Left lung (tissue), 10 donors: Measurements from ENCODE around the gene KRTAP5-3. TPM values are rescaled to one million over a fixed set of nuclear protein-coding genes. Genes with fewer than 3 reads are reported as not detected.

ENCODE experiments used
- ATAC-seq: fragments of 200-7000 bp; cut with Tn5 transposase; one replicate; pipeline ENCODE4 v1.9.1; 2020; ENCODE audit warnings: moderate library complexity
- DNase-seq, 4 donors: peaks; one replicate each; pipeline ENCODE4 v3.0.0-alpha.2; 2013 to 2020
- H3K27ac ChIP-seq, 2 donors: fragments of 200-600 bp; sonication (generic) in 1 of 2; one replicate each; pipeline versions ENCODE4 v1.5.0 to v1.8.0; 2020 to 2021
- H3K27me3 ChIP-seq, 2 donors: fragments of 200-600 bp; sonication (generic) in 1 of 2; one replicate each; pipeline versions ENCODE4 v1.5.0 to v1.8.0; 2020 to 2021
- H3K36me3 ChIP-seq, 2 donors: fragments of 200-600 bp; sonication (generic) in 1 of 2; one replicate each; pipeline versions ENCODE4 v1.5.0 to v1.8.0; 2020 to 2021
- H3K4me1 ChIP-seq, 2 donors: fragments of 200-600 bp; one replicate each; pipeline ENCODE4 v1.8.0; 2021
- H3K4me3 ChIP-seq, 2 donors: fragments of 200-600 bp; sonication (generic) in 1 of 2; one replicate each; pipeline versions ENCODE4 v1.5.0 to v1.8.0; 2020 to 2021; ENCODE audit warnings: mild to moderate bottlenecking in 1 of 2
- H3K9me3 ChIP-seq, 2 donors: fragments of 200-600 bp; sonication (generic) in 1 of 2; one replicate each; pipeline versions ENCODE4 v1.5.0 to v1.8.0; 2020 to 2021
- CTCF ChIP-seq, 2 donors: fragments of 200-600 bp; sonication (generic) in 1 of 2; IDR thresholded peaks; one replicate each; pipeline versions ENCODE4 v1.5.0 to v1.8.0; 2021; ENCODE audit warnings: antibody characterized with exemption in 2 of 2
- intact Hi-C, 2 donors: fragments of 100-400 bp; cut with DNase I; formaldehyde crosslinking; loops; one replicate each; pipeline versions ENCODE4 v1.11.2 to v1.14.2; 2022
- polyA plus RNA-seq, 6 donors: library from polyadenylated mRNA; unstranded; fragments of 120-200 nt; gene quantifications; one replicate each; pipeline ENCODE4 v1.2.1, GENCODE V29; 2013; ENCODE audit not compliant: insufficient read length in 6 of 6
- total RNA-seq, 2 donors: library from RNA; stranded (reverse); fragmentation: NEBNext Ultra II Directional; extraction: Animal tissue kit (Norgen Biotek cat#: 25700); gene quantifications; one replicate each; pipeline ENCODE4 v1.2.1, GENCODE V29; 2021
- donor health status: DM: no; HTN: yes; CAD: no.
- donor health status: DM: no; HTN: no; CAD: no.

The KRTAP5-3 gene
- total and polyA plus RNA-seq, 8 donors: not detected

GRCh38 chr11:1568441-1568911 is 39.8 kb downstream of the KRTAP5-3 start:
- no peak for ATAC-seq
- Histone ChIP-seq H3K9me3 (no peaks in the 10 kb centered on the region), H3K27ac (no peak overlapping the region), H3K4me3 (no peak overlapping the region), H3K36me3 (peaks cover 0 to 10% of the 10 kb centered on the region in 2 donors), H3K4me1 (peaks cover 3 to 22% of the 10 kb centered on the region in 2 donors), H3K27me3 (peaks cover 3 to 65% of the 10 kb centered on the region in 2 donors)
- no peak for TF ChIP-seq CTCF (IDR thresholded peaks at IDR 0.05)
- peak in 2 of 4 donors; percentile 31 to 73 for DNase-seq
- intact Hi-C loops: no loop called here

- H3K27me3 ChIP-seq: peaks cover 2 to 58% of the 10 kb centered on the region in 2 donors
- peaks cover 3 to 14% of the 10 kb centered on the region in 2 donors for H3K4me1 ChIP-seq
- intact Hi-C loops: no loop called here
- H3K4me3 ChIP-seq: no peak overlapping the region
- H3K9me3 ChIP-seq: no peaks in the 10 kb centered on the region
- H3K27ac ChIP-seq: no peak overlapping the region
- H3K36me3 ChIP-seq: peaks cover 0 to 17% of the 10 kb centered on the region in 2 donors
- no peak for TF ChIP-seq CTCF (IDR thresholded peaks at IDR 0.05)
- ATAC-seq (no peak), DNase-seq (no peak)
Measured at GRCh38 chr11:1567721-1568100, 40.6 kb downstream of the KRTAP5-3 start.

GRCh38 chr11:1567052-1567720 is 41.1 kb downstream of the KRTAP5-3 start:
- ATAC-seq (no peak), DNase-seq (peak in 1 of 4 donors; percentile 83)
- Histone ChIP-seq H3K4me3 (no peak overlapping the region), H3K27ac (no peak overlapping the region), H3K9me3 (no peaks in the 10 kb centered on the region), H3K27me3 (peaks cover 0 to 52% of the 10 kb centered on the region in 2 donors), H3K4me1 (peaks cover 3 to 9% of the 10 kb centered on the region in 2 donors), H3K36me3 (peaks cover 0 to 17% of the 10 kb centered on the region in 2 donors)
- no peak for TF ChIP-seq CTCF (IDR thresholded peaks at IDR 0.05)
- intact Hi-C loops: no loop called here

GRCh38 chr11:1566381-1567051 is 41.7 kb downstream of the KRTAP5-3 start:
- Histone ChIP-seq H3K4me1 (peaks cover 3 to 9% of the 10 kb centered on the region in 2 donors), H3K27me3 (peaks cover 0 to 50% of the 10 kb centered on the region in 2 donors), H3K4me3 (no peak overlapping the region), H3K9me3 (no peaks in the 10 kb centered on the region), H3K27ac (no peak overlapping the region), H3K36me3 (peaks cover 0 to 17% of the 10 kb centered on the region in 2 donors)
- intact Hi-C loops: no loop called here
- peak in 1 of 4 donors; percentile 75 for DNase-seq
- no peak for TF ChIP-seq CTCF (IDR thresholded peaks at IDR 0.05)
- ATAC-seq: no peak

DNA sequence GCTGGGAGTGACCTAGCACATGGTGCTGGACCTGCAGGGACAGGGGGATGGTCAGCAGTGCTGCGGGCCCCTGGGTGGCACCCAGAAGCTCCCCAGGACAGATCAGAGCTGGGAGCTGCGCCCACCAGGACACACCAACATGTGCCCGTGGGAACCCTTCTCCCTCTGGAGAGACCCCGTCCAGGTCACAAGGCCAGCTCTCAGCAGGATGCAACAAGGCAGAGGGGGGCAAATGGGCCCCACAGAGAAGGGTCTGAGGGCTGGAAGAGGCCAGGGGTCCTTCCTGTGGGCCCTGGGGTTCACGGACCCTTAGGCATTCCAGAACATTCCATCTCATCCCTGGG is 42.4 kb downstream of the KRTAP5-3 start:
- ATAC-seq (no peak), DNase-seq (no peak)
- Histone ChIP-seq H3K4me1 (peaks cover 0 to 4% of the 10 kb centered on the region in 2 donors), H3K27ac (no peak overlapping the region), H3K36me3 (peaks cover 0 to 17% of the 10 kb centered on the region in 2 donors), H3K4me3 (no peak overlapping the region), H3K9me3 (no peaks in the 10 kb centered on the region), H3K27me3 (peaks cover 0 to 44% of the 10 kb centered on the region in 2 donors)
- intact Hi-C loops: no loop called here
- TF ChIP-seq CTCF (IDR thresholded peaks at IDR 0.05): no peak
